H1 (cell line): ENCODE data around the gene ZNF512B. TPM values are rescaled to one million over a fixed set of nuclear protein-coding genes. Genes with fewer than 3 reads are reported as not detected.

ENCODE experiments used
- CTCF ChIA-PET: fragments of 300-600 bp; sonication (Branson Sonifier 250); formaldehyde crosslinking; loops from one replicate; lab custom pipeline; 2021; ENCODE audit not compliant: partially characterized antibody; lab: Charles Lee
- POLR2A ChIA-PET: fragments of 300-600 bp; sonication (Branson Sonifier 250); formaldehyde crosslinking; loops from one replicate; lab custom pipeline; 2021; ENCODE audit warnings: inconsistent platforms; ENCODE audit not compliant: partially characterized antibody; lab: Charles Lee
- DNase-seq, 2 experiments: peaks; one replicate each; pipeline versions ENCODE4 v3.0.0 to v3.0.0-alpha.2; 2010 to 2022; ENCODE audit warnings: low spot score in 2 of 2, low read depth in 1 of 2, mixed read lengths in 1 of 2
- FAIRE-seq: peaks from 2 replicates; lab custom pipeline; 2011; peaks lifted over from hg19 to GRCh38; lab: Jason Lieb, UNC
- H2AFZ ChIP-seq: 2 replicates; pipeline ENCODE4 v1.8.1; 2012; ENCODE audit warnings: low read length, inconsistent platforms
- H2AK5ac ChIP-seq: 2 replicates; pipeline ENCODE4 v1.6.1; 2013; ENCODE audit warnings: low read depth, low read length
- H2BK120ac ChIP-seq: replicated peaks from 2 replicates; pipeline ENCODE3; 2013; ENCODE audit warnings: low read depth, low read length, inconsistent platforms
- H2BK12ac ChIP-seq: 2 replicates; pipeline ENCODE4 v1.6.1; 2013; ENCODE audit warnings: low read depth, low read length
- H2BK15ac ChIP-seq: 2 replicates; pipeline ENCODE4 v1.6.1; 2013; ENCODE audit warnings: low read length
- H2BK20ac ChIP-seq: 2 replicates; pipeline ENCODE4 v1.6.1; 2013; ENCODE audit warnings: low read length
- H2BK5ac ChIP-seq: 2 replicates; pipeline ENCODE4 v1.6.1; 2013; ENCODE audit warnings: low read depth, low read length
- H3K14ac ChIP-seq: 2 replicates; pipeline ENCODE4 v1.6.1; 2013; ENCODE audit warnings: inconsistent platforms; ENCODE audit not compliant: insufficient read length
- H3K18ac ChIP-seq: 2 replicates; pipeline ENCODE4 v1.6.1; 2013; ENCODE audit warnings: low read length; ENCODE audit errors: extremely low read depth
- H3K23ac ChIP-seq: 2 replicates; pipeline ENCODE4 v1.6.1; 2013; ENCODE audit warnings: inconsistent platforms; ENCODE audit not compliant: insufficient read length
- H3K23me2 ChIP-seq: 2 replicates; pipeline ENCODE4 v1.6.1; 2013; ENCODE audit warnings: low read depth, low read length
- H3K27ac ChIP-seq: 2 replicates; pipeline ENCODE4 v1.6.1; 2011; ENCODE audit warnings: low read depth, low read length, inconsistent platforms
- H3K27me3 ChIP-seq, 4 experiments: replicated peaks in 1 of 4; 1 replicate in 1 of 4; 2 replicates in 3 of 4; pipeline versions ENCODE4 v1.6.1 to v1.8.1; 2011 to 2013; ENCODE audit warnings: low read length in 3 of 4, mild to moderate bottlenecking in 3 of 4, inconsistent platforms in 2 of 4, mixed read lengths in 2 of 4, moderate library complexity in 1 of 4; ENCODE audit not compliant: control insufficient read depth in 3 of 4, insufficient read depth in 3 of 4; ENCODE audit errors: extremely low read depth in 1 of 4
- H3K36me3 ChIP-seq, 4 experiments: 2 replicates each; pipeline versions ENCODE4 v1.6.1 to v1.8.1; 2011 to 2013; ENCODE audit warnings: mild to moderate bottlenecking in 4 of 4, low read length in 3 of 4, moderate library complexity in 2 of 4, control low read depth in 1 of 4, inconsistent platforms in 1 of 4; ENCODE audit not compliant: insufficient read depth in 4 of 4, control insufficient read depth in 2 of 4
- H3K4ac ChIP-seq: replicated peaks from 2 replicates; pipeline ENCODE3; 2013; ENCODE audit warnings: low read length, low read depth, mixed read lengths, inconsistent platforms; ENCODE audit not compliant: insufficient read length
- H3K4me1 ChIP-seq, 4 experiments: replicated peaks in 1 of 4; 1 replicate in 1 of 4; 2 replicates in 3 of 4; pipeline versions ENCODE4 v1.6.1 to v1.8.1; 2011 to 2013; ENCODE audit warnings: low read length in 3 of 4, inconsistent platforms in 2 of 4, mixed read lengths in 1 of 4; ENCODE audit not compliant: insufficient read depth in 4 of 4, control insufficient read depth in 3 of 4
- H3K4me2 ChIP-seq, 2 experiments: 2 replicates each; pipeline versions ENCODE4 v1.6.1 to v1.8.1; 2011 to 2013; ENCODE audit warnings: low read depth in 2 of 2, low read length in 2 of 2, control low read depth in 1 of 2, inconsistent platforms in 1 of 2, mild to moderate bottlenecking in 1 of 2; ENCODE audit not compliant: insufficient read depth in 1 of 2
- H3K4me3 ChIP-seq, 4 experiments: fragments of 200-600, 300-600 bp in 1 of 4; sonication (generic), shearing (Covaris generic), sonication (Bioruptor Twin) in 1 of 4; 2 replicates each; pipeline versions ENCODE4 v1.5.1 to v1.8.1; 2011 to 2016; ENCODE audit warnings: low read length in 4 of 4, low read depth in 3 of 4, control low read depth in 2 of 4, inconsistent platforms in 2 of 4, mild to moderate bottlenecking in 2 of 4, mixed read lengths in 1 of 4, moderate library complexity in 1 of 4; ENCODE audit not compliant: insufficient read depth in 2 of 4; ENCODE audit errors: extremely low read depth in 1 of 4
- H3K56ac ChIP-seq: replicated peaks from 2 replicates; pipeline ENCODE3; 2013; ENCODE audit warnings: low read depth, mild to moderate bottlenecking, mixed read lengths, low read length, inconsistent platforms; ENCODE audit not compliant: insufficient read length
- H3K79me1 ChIP-seq: 2 replicates; pipeline ENCODE4 v1.6.1; 2013; ENCODE audit warnings: low read depth, low read length, control low read depth
- H3K79me2 ChIP-seq, 2 experiments: 2 replicates each; pipeline versions ENCODE4 v1.6.1 to v1.8.1; 2012 to 2013; ENCODE audit warnings: low read length in 2 of 2, mild to moderate bottlenecking in 2 of 2, inconsistent platforms in 1 of 2; ENCODE audit not compliant: insufficient read depth in 2 of 2, control insufficient read depth in 1 of 2
- H3K9ac ChIP-seq, 4 experiments: replicated peaks in 1 of 4; 1 replicate in 1 of 4; 2 replicates in 3 of 4; pipeline versions ENCODE4 v1.6.1 to v1.8.1; 2011 to 2013; ENCODE audit warnings: low read depth in 3 of 4, low read length in 3 of 4, control low read depth in 2 of 4, mild to moderate bottlenecking in 2 of 4, moderate library complexity in 2 of 4, inconsistent platforms in 1 of 4; ENCODE audit errors: extremely low read depth in 1 of 4
- H3K9me3 ChIP-seq, 2 experiments: 2 replicates each; pipeline versions ENCODE4 v1.6.1 to v1.8.1; 2012 to 2013; ENCODE audit warnings: mild to moderate bottlenecking in 2 of 2, moderate library complexity in 2 of 2, control low read depth in 1 of 2, inconsistent platforms in 1 of 2, low read depth in 1 of 2, low read length in 1 of 2, mixed read lengths in 1 of 2; ENCODE audit not compliant: insufficient read depth in 2 of 2
- H4K20me1 ChIP-seq, 2 experiments: replicated peaks in 1 of 2; 2 replicates each; pipeline versions ENCODE3 to v1.8.1; 2011 to 2013; ENCODE audit warnings: inconsistent platforms in 2 of 2, low read length in 2 of 2, mild to moderate bottlenecking in 1 of 2; ENCODE audit not compliant: insufficient read depth in 2 of 2, control insufficient read depth in 1 of 2
- H4K5ac ChIP-seq: 2 replicates; pipeline ENCODE4 v1.6.1; 2013; ENCODE audit warnings: low read length, low read depth, mixed read lengths, inconsistent platforms; ENCODE audit not compliant: insufficient read length
- H4K8ac ChIP-seq: 2 replicates; pipeline ENCODE4 v1.8.0; 2013; ENCODE audit warnings: mild to moderate bottlenecking, moderate library complexity, low read length, inconsistent platforms; ENCODE audit not compliant: insufficient read depth; ENCODE audit errors: extremely low read depth
- H4K91ac ChIP-seq: replicated peaks from 2 replicates; pipeline ENCODE3; 2013; ENCODE audit warnings: low read length, mixed read lengths, inconsistent platforms; ENCODE audit not compliant: insufficient read length
- BRCA1 ChIP-seq: IDR thresholded peaks from 2 replicates; pipeline ENCODE4 v1.6.1; 2012; ENCODE audit warnings: low read depth, low read length, improper control_type of control experiment
- CBX8 ChIP-seq: fragments of 300-800, 300-1000 bp; sonication (generic); IDR thresholded peaks from 2 replicates; pipeline ENCODE4 v1.7.1; 2016; ENCODE audit warnings: low read depth, low read length, borderline replicate concordance
- CEBPB ChIP-seq: IDR thresholded peaks from 2 replicates; pipeline ENCODE4 v1.6.1; 2012; ENCODE audit warnings: low read depth, low read length
- EGR1 ChIP-seq: IDR thresholded peaks from 2 replicates; pipeline ENCODE4 v1.6.1; 2011; ENCODE audit warnings: low read depth, low read length, borderline replicate concordance
- FOSL1 ChIP-seq: IDR thresholded peaks from 2 replicates; pipeline ENCODE4 v1.6.1; 2011; ENCODE audit warnings: mild to moderate bottlenecking, low read depth, low read length, moderate library complexity; ENCODE audit not compliant: insufficient read depth
- HDAC2 ChIP-seq, 2 experiments: fragments of 300-600 bp in 1 of 2; sonication (generic) in 1 of 2; IDR thresholded peaks; 2 replicates each; pipeline ENCODE4 v1.6.1; 2011 to 2012; ENCODE audit warnings: low read depth in 2 of 2, low read length in 2 of 2, mild to moderate bottlenecking in 2 of 2, moderate library complexity in 2 of 2, borderline replicate concordance in 1 of 2, inconsistent platforms in 1 of 2
- RAD21 ChIP-seq, 2 experiments: IDR thresholded peaks in 1 of 2; conservative IDR thresholded peaks in 1 of 2; 2 replicates each; pipeline ENCODE4 v1.6.1; 2011; ENCODE audit warnings: low read depth in 2 of 2, low read length in 2 of 2, improper control_type of control experiment in 1 of 2, inconsistent platforms in 1 of 2, mild to moderate bottlenecking in 1 of 2, moderate library complexity in 1 of 2
- SIX5 ChIP-seq: IDR thresholded peaks from 2 replicates; pipeline ENCODE4 v1.6.1; 2011; ENCODE audit warnings: mild to moderate bottlenecking, low read depth, low read length
- TAF1 ChIP-seq: IDR thresholded peaks from 2 replicates; pipeline ENCODE4 v1.6.1; 2011; ENCODE audit warnings: mild to moderate bottlenecking, low read depth, low read length
- YY1 ChIP-seq: IDR thresholded peaks from 2 replicates; pipeline ENCODE4 v1.6.1; 2011; ENCODE audit warnings: low read depth, mild to moderate bottlenecking, low read length
- ZNF274 ChIP-seq: IDR thresholded peaks from 2 replicates; pipeline ENCODE4 v1.7.0; 2012; ENCODE audit warnings: low read length, borderline replicate concordance; ENCODE audit errors: extremely low read depth
- WGBS, 2 experiments: shearing (Covaris generic) in 1 of 2; methylation state at CpG; one replicate each; pipeline versions ENCODE4 v1.1.6 to v1.1.7; 2013 to 2015; ENCODE audit warnings: low lambda C conversion rate in 2 of 2, mixed read lengths in 2 of 2, inconsistent platforms in 1 of 2, low coverage in 1 of 2, missing lambda C conversion rate in 1 of 2; ENCODE audit not compliant: insufficient replicate concordance in 2 of 2, insufficient coverage in 1 of 2, insufficient read length in 1 of 2; ENCODE audit errors: extremely low coverage in 1 of 2, missing lambda C conversion rate in 1 of 2; 5-methylcytosine and 5-hydroxymethylcytosine counted together
- polyA plus RNA-seq, 7 experiments: library from polyadenylated mRNA; depleted of rRNA in 3 of 7; stranded (reverse) in 5 of 7; unstranded in 2 of 7; fragments of >200 nt in 5 of 7; fragments of 200-250 nt in 2 of 7; gene quantifications; 1 replicate in 5 of 7; 2 replicates in 1 of 7; 4 replicates in 1 of 7; pipeline versions ENCODE4 v1.2.1 to v1.2.3, GENCODE V29; 2011 to 2013; ENCODE audit warnings: missing spikeins in 2 of 7, mixed read lengths in 2 of 7
- total RNA-seq: library from RNA; stranded (reverse); fragmentation: NEBNext Ultra II Directional; extraction: Animal tissue kit (Norgen Biotek cat#: 25700); gene quantifications from 2 replicates; pipeline ENCODE4 v1.2.1, GENCODE V29; 2021

ZNF512B gene
- total and polyA plus RNA-seq, 2 of the 8 experiments (the other 6 are each of a cell fraction or from before 2014, with no cell fraction given) = 7.3 to 26.6 TPM

DNA sequence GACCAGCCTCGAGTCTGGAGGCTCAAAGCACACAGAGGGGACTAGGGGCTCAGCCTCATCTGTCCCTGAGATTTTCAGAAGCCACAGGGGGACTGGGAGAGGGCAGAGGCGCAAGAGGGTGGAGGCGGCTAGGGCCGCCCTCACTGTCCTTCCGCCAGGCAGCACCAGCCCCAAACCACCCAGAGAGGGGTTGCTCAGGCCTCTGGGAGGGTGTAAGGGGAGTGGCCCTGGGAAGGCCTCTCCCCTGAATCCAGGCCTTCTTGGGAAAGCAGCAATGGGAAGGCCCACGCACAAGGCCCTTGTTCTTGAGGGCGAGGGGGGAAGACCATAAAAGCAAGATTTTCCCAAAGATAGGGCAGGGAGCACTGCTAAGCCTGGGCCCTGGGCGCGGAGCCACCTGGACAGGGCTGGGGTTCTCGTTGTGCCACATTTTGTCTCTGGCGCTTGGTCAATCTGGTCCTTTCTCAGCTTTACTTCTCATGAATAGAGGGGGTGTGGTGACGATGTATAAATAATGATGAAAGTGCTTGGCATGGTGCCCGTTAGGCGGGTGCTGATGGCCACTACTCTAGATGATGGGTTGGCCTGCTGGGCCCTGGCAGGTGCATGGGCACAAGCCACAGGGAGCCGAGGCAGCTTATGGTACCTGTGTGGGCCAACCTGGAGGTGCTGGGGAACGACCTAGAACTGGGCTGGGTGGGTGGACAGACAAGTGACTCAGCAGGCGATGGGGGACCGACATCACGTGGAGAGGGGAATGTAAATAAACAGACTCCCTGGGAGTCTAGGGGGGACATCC lies 4.9 kb upstream of the ZNF512B start:
- peak overlapping the region; percentile 65 for H4K91ac ChIP-seq
- no peaks in the 10 kb centered on the region for H3K9me3 ChIP-seq
- H3K23ac ChIP-seq = no peak overlapping the region
- peaks cover 12% of the 10 kb centered on the region; the same call in 1 of the 2 replicates for H3K23me2 ChIP-seq
- no peak overlapping the region for H3K56ac ChIP-seq
- DNase-seq = no peak
- 87% methylated on average over 19 of the region's 19 CpGs; no CpG with 5 or more reads in 1 of the 2 experiments for WGBS, 2 experiments
- H4K5ac ChIP-seq = no peak overlapping the region
- H3K14ac ChIP-seq = no peak overlapping the region
- no peak overlapping the region for H2BK20ac ChIP-seq
- peaks cover 2 to 10% of the 10 kb centered on the region in 2 experiments for H4K20me1 ChIP-seq
- H2AFZ ChIP-seq = no peak overlapping the region
- H3K9ac ChIP-seq = no peak overlapping the region
- H3K4me1 ChIP-seq = peaks cover 0 to 13% (median 7%) of the 10 kb centered on the region in 4 experiments; a peak in 6 of 7 replicates
- no peak overlapping the region for H2AK5ac ChIP-seq
- no peak overlapping the region for H3K4me3 ChIP-seq
- H2BK15ac ChIP-seq = 0 out of 2 replicates have a peak overlapping the region, but pooled peaks have one; percentile 72
- no peak overlapping the region for H2BK5ac ChIP-seq
- no peak overlapping the region for H2BK120ac ChIP-seq
- no peaks in the 10 kb centered on the region for H3K36me3 ChIP-seq
- H3K79me1 ChIP-seq = no peaks in the 10 kb centered on the region
- H3K18ac ChIP-seq = peak overlapping the region; percentile 60; the same call in 1 of the 2 replicates
- H3K27me3 ChIP-seq = peaks cover 0 to 12% (median 2%) of the 10 kb centered on the region in 4 experiments; a peak in 3 of 7 replicates
- CTCF ChIA-PET = interaction anchor here (0.6 to 5.0 kb wide), 34 partner anchors 10 to 436 kb away, joined by 3 to 58 read pairs (median 4); partner anchors contain the start of genes DNAJC5 and UCKL1
- H4K8ac ChIP-seq = peak overlapping the region; percentile 14; the same call in 1 of the 2 replicates
- no peaks in the 10 kb centered on the region for H3K79me2 ChIP-seq
- no peak overlapping the region for H3K4ac ChIP-seq
- POLR2A ChIA-PET = interaction anchor here (0.7 to 2.2 kb wide), 7 partner anchors 9 to 236 kb away, joined by 3 to 10 read pairs (median 6); partner anchors contain the start of genes TPD52L2 and UCKL1
- H3K27ac ChIP-seq = no peak overlapping the region
- peak overlapping the region; percentile 75; the same call in 1 of the 2 replicates for H2BK12ac ChIP-seq
- H3K4me2 ChIP-seq = no peak overlapping the region
- FAIRE-seq = no peak
- TF ChIP-seq ZNF274 = no peak
- no peak for TF ChIP-seq TAF1
- TF ChIP-seq CEBPB = no peak
- no peak for TF ChIP-seq FOSL1
- TF ChIP-seq HDAC2 (IDR thresholded peaks at IDR 0.05; ENCODE audit: borderline replicate concordance in 1 of 2, low read depth in 2 of 2, low read length in 2 of 2) = no peak
- TF ChIP-seq SIX5 = no peak
- no peak for TF ChIP-seq BRCA1
- no peak for TF ChIP-seq CBX8
- TF ChIP-seq EGR1 = no peak
- no peak for TF ChIP-seq YY1
- TF ChIP-seq RAD21 (IDR thresholded peaks at IDR 0.05 in 1 of 2, conservative IDR thresholded peaks at IDR 0.05 in 1 of 2; ENCODE audit: low read depth in 2 of 2, low read length in 2 of 2) = no peak
